OCI-M1 (cell line): ENCODE data around the gene TLR2.

ENCODE experiments used
- DNase-seq: peaks from one replicate; lab custom pipeline; 2025; lab: John Stamatoyannopoulos, UW

Gene TLR2, protein sequence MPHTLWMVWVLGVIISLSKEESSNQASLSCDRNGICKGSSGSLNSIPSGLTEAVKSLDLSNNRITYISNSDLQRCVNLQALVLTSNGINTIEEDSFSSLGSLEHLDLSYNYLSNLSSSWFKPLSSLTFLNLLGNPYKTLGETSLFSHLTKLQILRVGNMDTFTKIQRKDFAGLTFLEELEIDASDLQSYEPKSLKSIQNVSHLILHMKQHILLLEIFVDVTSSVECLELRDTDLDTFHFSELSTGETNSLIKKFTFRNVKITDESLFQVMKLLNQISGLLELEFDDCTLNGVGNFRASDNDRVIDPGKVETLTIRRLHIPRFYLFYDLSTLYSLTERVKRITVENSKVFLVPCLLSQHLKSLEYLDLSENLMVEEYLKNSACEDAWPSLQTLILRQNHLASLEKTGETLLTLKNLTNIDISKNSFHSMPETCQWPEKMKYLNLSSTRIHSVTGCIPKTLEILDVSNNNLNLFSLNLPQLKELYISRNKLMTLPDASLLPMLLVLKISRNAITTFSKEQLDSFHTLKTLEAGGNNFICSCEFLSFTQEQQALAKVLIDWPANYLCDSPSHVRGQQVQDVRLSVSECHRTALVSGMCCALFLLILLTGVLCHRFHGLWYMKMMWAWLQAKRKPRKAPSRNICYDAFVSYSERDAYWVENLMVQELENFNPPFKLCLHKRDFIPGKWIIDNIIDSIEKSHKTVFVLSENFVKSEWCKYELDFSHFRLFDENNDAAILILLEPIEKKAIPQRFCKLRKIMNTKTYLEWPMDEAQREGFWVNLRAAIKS

DNA sequence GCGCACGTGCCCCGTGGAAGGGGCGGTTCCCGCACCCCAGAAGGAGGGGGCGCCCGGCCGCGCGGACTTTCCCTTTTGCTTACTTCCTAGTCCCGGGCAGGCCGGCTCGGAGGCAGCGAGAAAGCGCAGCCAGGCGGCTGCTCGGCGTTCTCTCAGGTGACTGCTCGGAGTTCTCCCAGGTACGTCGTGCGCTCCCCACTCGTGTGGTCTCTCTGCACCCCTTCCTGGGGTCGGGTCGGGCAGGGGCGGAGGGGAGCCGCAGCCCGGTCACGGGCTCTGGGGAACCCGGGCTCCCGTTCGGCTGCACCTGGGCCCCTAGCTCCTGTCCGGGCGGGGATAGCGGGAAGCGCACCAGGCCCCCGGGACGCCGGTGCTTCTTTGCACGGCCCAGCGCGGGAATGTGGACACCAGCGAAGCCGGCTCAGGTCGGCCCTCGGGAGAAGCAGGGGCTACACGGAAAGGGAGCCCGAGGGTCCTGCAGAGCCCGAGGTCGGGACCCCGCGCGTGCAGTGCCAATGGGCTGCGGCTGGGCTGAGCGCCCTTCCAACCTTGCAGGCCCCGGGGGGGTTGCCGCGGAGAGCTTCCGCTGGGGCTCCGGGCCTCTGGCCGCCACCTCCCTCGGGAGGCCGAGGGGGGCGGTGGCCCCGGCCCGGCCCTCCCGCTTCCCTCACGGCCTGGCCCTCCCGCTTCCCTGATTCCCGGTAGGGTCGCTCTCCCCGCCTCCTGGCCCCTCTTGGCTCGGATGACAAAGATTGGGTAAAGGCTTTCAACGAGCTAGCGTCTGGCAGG is at the start of gene TLR2:
TLR2 (plus strand) TSS at position 99 of the 789 bp plus-strand sequence. CDS start 18,628 bp downstream, outside the sequence.
- DNase-seq = no peak

DNA sequence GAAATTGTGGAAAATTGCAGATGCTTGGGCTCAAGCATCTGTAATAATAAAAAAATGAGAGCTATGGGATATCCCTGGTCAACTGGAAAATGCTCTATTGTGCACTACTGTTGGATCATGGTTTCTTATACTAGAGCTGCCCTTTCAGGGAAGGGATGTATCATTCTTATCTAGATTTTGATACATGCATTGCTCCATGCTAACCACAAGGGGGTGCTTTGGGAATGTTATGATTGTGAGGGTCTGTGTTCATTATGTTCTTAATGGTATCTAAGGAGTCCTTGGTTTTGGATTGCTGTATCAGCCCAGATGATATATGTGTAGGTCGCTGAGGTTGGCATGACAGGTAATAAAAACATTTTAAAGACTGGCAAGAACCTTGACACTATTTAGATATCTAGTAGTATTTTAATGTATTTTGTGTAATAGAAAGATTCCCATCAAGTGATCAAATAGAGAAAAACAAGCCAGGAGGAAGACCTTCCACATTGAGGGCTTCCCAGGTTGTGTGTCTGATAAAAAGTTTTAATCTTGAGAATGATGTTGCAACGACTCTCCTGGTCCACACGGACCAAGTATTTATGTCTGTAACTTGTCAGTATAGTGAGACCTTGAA is 49.2 kb upstream of the TLR2 start:
- DNase-seq = peak; percentile 64

DNA sequence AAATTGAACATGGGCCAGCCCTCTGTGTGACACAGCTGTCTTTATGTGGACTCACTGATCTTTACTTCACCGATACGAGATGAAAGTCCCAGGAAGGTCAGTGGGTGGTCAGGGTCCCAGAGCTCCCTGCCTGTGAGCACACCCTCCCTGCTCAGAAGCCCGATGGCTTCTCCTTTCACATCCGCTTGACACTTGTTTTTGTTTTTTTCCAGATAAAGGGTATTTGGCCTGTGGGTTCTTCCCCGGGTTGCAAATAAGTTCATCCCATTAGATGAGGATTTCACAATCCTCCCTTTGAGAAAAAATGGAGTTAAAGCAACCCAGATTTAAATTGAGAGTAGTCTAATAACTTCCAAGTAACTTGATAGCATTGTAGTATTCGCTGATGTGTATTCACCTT is 48.2 kb upstream of the TLR2 start:
- no peak for DNase-seq

DNA sequence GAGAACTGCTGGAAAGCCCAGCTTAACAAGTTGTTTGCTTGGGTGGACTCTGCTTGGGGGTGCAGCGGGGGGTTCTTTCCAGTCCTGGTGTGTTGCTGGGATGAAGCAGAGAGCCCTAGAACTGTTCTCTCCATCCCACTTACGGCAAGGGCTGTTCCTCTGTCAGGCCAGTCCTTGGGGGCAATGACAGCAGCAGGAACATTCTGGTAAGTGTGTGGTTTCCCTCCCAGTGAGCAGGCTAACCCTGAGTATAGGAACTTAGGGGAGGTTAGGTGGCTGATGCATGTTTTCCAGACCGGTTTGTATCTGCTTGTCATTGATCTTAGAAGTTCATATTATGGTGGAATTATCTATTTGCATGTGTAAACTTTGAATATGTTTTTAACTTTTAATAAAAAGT is 46.9 kb upstream of the TLR2 start:
- no peak for DNase-seq

DNA sequence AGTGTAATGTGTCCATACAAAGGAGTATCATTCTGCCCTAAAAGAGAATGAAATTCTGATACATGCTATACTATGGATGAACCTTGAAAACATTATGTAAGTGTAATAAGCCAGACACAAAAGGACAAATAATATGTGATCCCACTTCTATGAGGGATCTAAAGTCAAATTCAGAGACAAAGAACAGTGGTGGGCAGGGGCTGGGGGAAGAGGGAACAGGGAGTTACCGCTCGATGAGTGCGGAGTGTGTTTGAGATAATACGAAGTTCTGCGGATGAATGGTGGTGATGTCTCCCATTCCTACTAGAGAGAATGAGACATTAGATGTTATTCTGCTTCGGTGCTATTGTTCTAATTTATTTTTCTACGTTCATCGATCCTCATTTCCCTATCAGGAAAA is 46.1 kb upstream of the TLR2 start:
- no peak for DNase-seq

DNA sequence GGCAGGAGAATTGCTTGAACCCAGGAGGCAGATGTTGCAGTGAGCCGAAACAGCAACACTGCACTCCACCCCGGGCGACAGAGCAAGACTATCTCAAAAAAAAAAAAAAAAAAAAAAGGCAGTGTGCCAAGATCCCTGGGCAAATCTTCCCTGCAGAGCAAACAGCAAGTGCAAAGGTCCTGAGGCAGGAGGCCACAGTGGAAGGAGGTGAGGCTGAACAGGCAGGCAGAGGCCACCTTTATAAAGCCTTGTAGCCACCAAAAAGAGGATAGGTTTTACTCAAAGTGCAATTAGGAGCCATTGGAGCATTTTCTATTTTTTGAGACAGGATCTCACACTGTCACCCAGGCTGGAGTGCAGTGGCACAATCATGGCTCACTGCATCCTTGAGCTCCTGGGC is 45.1 kb upstream of the TLR2 start:
- DNase-seq = no peak

DNA sequence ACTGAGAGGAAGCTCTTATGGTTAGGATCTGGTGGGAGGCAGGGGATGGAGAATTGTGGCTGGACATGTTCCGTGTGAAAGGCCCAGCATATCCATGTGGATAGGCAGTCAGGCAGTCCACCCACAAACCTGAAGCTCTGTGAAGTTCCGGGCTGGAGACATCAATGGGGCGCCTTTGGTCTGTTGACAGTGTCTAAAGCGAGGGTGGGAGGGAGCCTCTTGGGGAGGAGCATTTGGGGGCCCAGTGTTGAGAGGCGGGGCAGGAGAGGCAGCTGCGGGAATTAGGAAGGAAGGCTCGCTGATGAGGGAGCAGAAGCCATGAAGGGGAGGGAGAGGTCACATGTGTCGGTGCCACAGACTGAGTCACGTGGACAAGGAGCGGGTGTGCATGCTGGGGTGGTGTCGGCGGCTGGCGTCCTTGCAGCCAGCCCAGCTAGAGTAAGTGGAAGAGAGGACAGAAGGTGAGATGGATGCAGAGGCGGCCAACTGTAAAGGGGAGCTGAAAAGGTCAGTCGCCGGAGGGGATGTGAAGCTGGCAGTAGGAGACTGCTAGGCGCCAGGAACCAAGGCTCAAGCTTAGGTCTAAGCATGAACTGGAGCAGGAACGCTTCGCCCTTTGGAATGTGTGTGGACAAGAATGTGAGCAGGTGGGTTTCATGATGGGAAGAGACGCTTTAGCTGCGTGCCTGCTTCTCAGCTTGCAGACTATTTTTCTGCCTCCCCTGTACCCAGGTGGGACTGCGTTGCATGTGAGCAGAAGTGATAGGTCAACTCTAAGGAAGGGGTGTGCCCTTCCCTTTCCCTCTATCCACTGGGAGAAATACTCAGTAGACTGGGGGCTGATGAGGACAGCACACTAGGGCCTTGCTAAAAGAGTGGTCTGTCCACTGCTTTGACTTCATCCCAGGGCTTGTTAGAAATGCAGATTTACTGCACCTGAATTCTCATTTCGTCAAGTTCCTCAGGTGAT is 44.0 kb upstream of the TLR2 start:
- no peak for DNase-seq

DNA sequence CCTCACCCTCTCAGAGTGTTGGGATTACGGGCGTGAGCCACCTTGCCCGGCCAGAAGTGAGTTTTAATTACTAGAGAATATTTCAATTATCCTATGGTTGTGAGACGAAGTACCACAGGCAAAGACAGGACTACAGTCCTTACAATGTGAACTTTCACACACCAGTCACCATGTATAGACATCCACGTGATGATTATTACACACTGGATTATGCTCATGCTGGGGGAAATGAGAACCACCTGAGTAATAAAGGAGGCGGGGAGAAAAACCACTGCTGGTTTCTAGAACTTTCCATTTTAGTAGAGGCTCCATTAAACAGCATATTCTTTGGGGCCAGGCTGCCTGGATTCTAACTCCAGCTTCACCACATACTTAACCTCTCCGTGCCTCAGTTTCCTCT is 42.5 kb upstream of the TLR2 start:
- no peak for DNase-seq

DNA sequence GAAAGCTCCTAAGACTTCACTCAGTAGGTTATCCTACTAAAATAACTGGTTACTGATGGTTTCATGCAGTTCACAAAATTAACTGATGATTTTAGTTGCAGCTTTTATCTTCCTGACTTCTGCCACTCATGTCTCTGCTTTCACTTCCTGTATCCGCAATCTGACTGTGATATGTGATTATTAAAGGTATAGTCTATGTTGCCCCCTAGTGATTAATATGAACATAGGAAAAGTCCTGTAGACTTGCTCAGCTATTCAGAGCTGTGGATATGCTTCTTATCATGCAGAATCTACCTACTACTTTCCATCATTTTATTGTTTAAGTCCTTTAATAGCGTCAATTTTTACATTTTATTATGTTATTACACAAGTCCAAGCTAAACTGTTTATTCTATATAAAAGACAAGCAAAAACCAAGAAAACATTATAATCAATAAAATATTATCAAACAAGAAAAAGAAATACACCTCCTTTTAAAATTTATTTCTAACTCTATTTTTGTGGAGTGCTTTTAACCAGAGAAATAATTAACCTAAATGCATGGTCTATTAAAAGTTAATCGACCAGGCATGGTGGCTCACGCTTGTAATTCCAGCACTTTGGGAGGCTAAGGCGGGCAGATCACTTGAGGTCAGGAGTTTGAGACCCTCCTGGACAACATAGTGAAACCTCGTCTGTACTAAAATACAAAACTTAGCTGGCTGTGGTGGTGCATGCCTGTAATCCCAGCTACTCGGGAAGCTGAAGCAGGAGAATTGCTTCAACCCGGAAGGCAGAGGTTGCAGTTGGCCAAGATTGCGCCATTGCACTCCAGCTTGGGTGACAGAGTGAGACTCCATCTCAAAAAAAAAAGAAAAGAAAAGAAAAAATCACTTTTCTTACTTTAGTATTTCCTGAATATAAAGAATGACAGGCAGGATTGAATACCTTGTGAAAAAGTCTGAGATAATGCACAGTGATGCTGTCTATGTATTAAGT is 40.4 kb upstream of the TLR2 start:
- DNase-seq = peak; percentile 85

DNA sequence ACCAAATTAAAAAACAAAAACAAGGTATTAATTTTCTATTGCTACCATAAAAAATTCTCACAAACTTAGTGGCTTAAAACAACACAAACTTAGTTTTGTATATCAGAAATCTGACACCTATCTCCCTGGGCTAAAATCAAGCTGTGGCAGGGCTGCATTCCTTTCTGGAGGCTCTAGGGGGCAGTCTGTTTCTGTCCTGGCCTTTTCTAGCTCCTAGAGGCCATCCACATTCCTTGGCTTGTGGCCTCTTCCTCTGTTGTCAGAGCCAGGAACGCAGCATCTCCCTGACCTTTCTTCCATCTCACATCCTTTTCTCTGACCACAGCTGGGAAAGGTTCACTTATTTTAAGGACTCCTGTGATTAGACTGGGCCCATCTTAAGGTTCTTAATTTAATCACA is 38.9 kb upstream of the TLR2 start:
- DNase-seq = peak; percentile 21

DNA sequence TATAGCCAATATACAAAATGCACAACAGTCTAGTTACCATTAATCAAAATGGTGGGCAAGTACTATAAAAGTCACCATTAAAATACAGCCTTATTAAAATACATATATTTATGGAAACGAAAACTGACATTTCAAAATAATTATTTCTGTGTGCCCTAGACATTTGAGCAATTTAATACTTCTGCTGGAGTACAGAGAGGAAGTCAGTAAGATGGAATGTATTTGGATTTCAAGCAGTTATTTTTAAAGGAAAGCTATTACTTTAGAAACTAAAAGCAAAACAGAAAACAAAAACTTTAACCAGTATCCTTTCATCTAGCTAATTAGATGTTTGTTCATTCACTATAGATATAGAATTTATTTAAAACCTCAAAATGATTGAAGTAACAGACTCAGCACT is 37.8 kb upstream of the TLR2 start:
- DNase-seq = no peak

DNA sequence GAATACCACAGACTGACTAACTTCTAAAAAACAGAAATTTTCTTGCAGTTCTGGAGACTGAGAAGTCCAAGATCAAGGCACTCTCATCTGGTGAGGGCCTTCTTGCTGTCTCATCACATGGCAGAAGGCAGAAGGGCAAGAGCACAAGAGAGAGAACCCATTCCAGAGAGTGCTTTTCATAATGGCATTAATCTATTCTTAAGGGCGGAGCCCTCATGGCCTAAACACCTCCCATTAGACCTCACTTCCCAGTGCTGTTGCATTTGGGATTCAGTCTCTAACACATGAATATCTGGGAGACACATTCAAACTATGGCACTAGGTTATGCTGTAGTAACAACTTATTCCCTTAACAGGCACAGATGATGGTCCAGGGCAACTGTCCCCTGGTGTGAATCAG is 37.1 kb upstream of the TLR2 start:
- no peak for DNase-seq

DNA sequence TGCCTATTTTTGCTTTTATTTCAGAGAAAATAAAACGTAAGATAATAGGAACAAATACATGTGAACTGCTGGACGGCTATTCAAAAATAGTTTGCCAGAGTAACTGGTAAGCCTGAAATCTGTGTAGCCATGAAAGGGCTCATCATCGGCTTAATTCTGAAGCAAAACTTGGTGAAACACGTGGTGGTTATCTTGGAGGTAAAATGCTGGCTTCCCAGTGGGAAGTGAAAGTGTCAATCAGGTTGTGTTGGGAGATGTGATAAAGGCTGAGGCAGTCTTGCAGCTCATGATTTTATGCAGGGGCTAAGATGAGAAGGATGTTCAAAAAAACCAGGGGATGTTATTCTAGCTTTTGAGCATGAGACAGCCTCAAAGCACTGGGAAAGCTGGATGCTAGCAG is 36.1 kb upstream of the TLR2 start:
- no peak for DNase-seq

DNA sequence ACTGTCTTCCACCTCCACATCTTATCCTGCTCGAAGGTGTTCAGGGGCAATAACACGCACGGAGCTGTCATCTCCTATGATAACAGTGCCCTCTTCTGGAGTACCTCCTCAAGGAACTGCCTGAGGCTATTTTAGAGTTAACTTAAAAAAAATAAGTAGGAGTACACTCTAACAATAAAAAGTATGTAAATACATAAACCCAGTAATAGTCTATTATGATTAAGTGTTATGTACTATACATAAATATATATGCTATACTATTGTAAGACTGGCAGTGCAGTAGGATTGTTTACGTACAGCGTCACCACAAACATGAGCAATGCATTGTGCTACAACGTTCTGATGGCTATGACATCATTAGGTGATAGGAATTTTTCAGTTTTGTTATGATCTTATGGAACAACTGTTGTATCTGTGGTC is 34.5 kb upstream of the TLR2 start:
- peak; percentile 65 for DNase-seq

DNA sequence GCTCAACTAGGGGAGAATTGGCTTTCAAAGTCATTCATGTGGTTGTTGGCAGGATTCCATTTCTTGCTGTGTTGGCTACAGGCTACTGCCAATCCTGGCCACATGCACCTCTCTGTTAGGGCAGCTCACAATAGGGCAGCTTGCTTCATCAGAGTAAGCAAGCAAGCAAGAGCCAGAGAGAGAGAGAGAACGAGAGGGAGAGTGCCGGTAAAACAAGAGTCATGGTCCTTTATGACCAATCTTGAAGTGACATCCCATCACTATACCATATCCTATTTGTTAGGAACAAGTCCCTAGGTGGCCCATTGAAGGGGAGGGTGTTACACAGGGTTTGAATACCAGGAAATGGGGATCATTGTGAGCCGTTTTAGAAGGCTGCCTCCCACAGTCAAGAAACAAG is 33.0 kb upstream of the TLR2 start:
- DNase-seq = no peak

DNA sequence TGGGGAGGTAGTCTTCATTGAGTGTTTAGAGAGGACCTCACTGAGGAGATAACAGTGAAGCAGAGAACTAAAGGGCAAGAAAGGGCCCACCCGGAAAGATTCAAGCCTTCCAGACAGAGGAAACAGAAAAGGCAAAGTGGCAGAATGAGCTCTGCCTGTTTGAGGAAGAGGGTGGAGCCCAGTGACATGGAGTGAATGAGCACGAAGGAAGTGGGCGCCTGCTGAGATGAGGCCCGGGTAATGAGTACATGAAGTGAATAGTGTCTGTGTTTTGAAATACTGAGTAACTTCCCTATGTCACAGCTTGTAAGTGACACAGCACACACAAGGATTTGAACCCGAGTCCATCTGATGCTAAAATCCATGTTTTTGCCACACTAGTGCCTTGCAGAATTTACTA is 32.5 kb upstream of the TLR2 start:
- DNase-seq = no peak

DNA sequence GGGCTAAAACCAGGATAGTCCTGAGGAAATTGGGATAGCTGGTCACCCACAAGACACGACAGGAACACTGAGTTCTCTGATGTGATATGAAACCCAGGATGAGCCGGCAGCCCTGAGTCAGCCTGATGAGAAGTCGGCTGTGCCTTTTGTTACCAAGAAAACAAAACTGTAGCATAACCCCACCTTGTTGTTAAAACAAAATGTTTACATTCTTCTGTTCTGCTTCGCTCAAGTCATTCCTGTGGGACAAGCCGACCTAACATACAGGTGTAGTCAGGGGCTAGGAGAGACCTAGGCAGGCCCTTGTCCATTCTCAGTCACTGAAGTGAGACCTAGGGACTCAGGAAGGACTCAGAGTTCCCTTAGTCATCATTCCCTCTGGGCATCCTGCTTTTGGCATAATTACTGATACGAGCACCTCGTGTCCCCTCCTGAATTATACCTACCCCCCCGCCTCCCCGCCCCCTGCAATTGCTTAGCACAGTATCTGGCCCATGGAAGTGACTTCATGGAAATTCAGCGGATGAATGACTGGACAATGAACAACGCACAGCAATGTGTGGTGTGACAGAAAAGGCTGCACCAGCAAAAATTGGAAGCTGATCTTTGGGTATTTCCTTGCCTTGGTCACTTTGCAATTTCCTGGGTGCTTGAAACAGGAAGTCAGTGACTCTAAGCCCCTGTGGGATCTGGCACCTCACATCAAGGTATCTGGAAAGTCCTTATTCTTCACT is 31.9 kb upstream of the TLR2 start:
- DNase-seq = no peak

DNA sequence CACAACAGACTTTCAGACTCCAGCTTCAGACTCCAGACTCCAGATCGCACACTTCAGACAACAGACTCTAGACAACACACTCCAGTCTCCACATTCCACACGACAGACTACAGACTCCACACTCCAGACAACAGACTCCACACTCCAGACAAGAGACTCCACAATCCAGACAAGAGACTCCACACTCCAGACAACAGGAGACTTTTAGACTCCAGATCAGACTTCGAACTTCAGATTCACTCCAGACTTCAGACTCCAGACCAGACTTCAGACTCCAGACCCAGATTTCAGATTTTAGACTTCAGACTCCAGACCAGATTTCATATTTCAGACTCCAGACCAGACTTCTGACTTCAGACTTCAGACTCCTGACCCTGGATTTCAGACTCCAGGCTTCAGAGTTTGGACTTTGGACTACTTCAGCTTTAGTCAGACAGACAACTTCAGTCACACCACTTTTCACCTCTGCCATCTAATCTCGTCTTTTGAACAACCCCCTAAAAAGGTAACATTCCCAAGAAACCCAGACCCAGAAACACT is 29.0 kb upstream of the TLR2 start:
- no peak for DNase-seq

DNA sequence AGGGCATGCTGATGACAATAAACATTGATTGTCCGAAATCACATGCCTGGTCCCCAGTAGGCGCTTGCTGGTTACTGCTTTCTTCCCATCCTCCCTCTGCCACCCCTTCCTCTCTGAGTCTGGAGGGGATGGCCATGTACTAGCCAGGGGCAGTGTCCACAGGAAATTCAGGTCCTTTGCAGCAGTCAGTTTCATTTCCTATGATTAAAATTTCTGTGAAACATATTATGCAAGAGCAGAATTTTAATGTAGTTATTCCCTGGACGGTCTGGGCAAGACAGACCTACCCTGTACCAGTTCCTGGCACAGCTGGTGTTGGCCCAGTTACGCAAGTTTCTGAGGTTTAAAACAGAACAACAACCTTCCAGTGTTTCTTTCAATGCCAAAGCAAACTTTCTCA is 28.2 kb upstream of the TLR2 start:
- no peak for DNase-seq
